ENCODE measurements around the gene C2orf15.

C2orf15 gene

DNA sequence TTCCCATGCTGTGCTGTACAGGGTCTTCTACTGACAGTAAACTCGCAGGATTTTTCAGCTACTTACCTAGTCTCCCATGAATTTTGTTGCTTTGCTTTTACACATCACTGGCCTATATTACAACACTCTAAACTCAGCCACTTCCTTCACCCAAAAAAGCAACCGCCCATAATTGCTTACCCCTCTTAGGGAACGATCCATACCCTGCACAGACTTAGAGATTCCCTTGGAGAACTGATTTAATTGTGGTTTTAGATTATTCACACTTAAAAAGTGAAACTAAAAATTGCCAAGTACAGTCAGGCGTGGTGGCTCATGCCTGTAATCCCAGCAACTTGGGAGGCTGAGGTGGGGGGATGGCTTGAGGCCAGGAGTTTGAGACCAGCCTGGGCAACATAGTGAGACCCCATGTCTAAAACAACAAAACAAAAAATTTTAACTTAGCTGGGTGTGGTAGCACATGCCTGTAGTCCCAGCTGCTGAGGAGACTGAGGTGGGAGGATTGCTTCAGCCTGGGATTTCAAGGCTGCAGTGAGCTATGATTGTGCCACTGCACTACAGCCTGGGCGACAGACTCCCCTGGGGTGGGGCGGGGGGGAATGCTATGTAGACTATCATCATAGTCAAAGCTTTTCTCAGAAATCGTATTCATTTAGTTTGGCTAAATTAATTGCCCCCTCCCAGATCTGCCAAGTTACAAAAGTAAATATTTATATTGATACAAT lies 58.7 kb downstream of the C2orf15 start:
- TF ChIP-seq, protein P1, sequence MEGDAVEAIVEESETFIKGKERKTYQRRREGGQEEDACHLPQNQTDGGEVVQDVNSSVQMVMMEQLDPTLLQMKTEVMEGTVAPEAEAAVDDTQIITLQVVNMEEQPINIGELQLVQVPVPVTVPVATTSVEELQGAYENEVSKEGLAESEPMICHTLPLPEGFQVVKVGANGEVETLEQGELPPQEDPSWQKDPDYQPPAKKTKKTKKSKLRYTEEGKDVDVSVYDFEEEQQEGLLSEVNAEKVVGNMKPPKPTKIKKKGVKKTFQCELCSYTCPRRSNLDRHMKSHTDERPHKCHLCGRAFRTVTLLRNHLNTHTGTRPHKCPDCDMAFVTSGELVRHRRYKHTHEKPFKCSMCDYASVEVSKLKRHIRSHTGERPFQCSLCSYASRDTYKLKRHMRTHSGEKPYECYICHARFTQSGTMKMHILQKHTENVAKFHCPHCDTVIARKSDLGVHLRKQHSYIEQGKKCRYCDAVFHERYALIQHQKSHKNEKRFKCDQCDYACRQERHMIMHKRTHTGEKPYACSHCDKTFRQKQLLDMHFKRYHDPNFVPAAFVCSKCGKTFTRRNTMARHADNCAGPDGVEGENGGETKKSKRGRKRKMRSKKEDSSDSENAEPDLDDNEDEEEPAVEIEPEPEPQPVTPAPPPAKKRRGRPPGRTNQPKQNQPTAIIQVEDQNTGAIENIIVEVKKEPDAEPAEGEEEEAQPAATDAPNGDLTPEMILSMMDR (IDR thresholded peaks at IDR 0.05; ENCODE audit: low read depth, low read length, missing control alignments), result no peak
- no peak overlapping the region for H3K27ac ChIP-seq
- in situ Hi-C loops (cut with HindIII; ENCODE audit: low pct_ligation_motif_present, low sequenced_read_pairs), result no loop called here

More for the DNA sequence above, 58.7 kb downstream of the C2orf15 start:
- no peaks in the 10 kb centered on the region for H3K27me3 ChIP-seq (replicated peaks)
- peaks cover 6% of the 10 kb centered on the region for H3K36me3 ChIP-seq (replicated peaks)
- no peak for DNase-seq
- H3K4me3 ChIP-seq (ENCODE audit: low read depth, low read length), result no peak overlapping the region

Data from brain microvascular endothelial cell (primary cell).